KOPT-K1 (cell line): ENCODE measurements around the gene DIP2A.
A peak's percentile ranks its signal among the peaks of the same experiment; 100 is the strongest.

Source experiments
- H3K27ac ChIP-seq: fragments of 200-600 bp; sonication (generic); 2 replicates; pipeline ENCODE4 v1.5.1; 2016; ENCODE audit warnings: antibody characterized with exemption, mild to moderate bottlenecking, low read depth, low read length; ENCODE audit not compliant: poor library complexity, severe bottlenecking
- H3K36me3 ChIP-seq: fragments of 200-600 bp; sonication (generic); 2 replicates; pipeline ENCODE4 v1.5.1; 2017; ENCODE audit warnings: antibody characterized with exemption, mild to moderate bottlenecking, low read length, moderate library complexity; ENCODE audit not compliant: insufficient read depth
- H3K9me3 ChIP-seq: fragments of 200-600 bp; sonication (generic); 2 replicates; pipeline ENCODE4 v1.5.1; 2017; ENCODE audit warnings: antibody characterized with exemption, low read length, mild to moderate bottlenecking; ENCODE audit not compliant: insufficient read depth, poor library complexity, severe bottlenecking

DIP2A gene, protein sequence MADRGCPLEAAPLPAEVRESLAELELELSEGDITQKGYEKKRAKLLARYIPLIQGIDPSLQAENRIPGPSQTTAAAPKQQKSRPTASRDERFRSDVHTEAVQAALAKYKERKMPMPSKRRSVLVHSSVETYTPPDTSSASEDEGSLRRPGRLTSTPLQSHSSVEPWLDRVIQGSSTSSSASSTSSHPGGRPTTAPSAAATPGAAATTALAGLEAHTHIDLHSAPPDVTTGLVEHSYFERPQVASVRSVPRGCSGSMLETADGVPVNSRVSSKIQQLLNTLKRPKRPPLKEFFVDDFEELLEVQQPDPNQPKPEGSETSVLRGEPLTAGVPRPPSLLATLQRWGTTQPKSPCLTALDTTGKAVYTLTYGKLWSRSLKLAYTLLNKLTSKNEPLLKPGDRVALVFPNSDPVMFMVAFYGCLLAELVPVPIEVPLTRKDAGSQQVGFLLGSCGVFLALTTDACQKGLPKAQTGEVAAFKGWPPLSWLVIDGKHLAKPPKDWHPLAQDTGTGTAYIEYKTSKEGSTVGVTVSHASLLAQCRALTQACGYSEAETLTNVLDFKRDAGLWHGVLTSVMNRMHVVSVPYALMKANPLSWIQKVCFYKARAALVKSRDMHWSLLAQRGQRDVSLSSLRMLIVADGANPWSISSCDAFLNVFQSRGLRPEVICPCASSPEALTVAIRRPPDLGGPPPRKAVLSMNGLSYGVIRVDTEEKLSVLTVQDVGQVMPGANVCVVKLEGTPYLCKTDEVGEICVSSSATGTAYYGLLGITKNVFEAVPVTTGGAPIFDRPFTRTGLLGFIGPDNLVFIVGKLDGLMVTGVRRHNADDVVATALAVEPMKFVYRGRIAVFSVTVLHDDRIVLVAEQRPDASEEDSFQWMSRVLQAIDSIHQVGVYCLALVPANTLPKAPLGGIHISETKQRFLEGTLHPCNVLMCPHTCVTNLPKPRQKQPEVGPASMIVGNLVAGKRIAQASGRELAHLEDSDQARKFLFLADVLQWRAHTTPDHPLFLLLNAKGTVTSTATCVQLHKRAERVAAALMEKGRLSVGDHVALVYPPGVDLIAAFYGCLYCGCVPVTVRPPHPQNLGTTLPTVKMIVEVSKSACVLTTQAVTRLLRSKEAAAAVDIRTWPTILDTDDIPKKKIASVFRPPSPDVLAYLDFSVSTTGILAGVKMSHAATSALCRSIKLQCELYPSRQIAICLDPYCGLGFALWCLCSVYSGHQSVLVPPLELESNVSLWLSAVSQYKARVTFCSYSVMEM (N-terminal part only)

DNA sequence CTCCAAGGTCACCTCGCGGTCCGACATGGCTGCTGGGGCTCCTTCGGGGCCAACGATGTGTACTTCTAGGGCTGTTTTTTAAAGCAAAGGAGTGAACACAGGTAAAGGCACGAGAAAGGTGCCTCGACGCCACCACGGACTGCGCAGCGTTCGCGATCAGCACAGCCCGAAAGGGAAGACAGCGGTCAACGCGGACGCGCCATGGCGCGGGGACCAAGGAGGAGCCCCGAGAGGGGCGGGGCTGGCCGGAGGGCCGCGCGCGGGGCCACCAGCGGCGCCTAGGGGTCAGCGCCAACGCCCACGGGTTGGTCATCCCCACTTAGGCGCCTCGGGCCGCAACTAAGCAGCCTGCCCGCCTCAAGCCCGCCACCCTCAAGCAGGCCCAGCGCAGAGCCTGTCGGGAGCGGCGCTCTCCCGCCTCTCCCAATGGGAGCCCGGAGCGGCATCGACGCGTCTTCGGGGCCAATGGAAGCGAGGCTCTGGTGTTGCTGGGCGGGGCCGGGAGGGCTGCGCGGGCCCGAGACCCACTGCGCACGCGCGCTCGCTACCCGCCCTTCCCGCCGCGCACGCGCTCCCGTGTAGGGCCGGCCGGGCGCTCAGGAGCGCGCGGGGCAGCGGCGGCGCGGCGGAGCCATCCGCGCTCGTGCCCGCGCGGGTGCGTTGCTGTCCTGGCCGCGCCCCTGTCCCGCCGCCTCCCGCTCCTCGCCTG lies at the start of gene DIP2A:
Gene DIP2A, plus strand, starts transcription at position 577 of the 709 bp plus-strand sequence. CDS start 241 bp downstream, outside the sequence.
- peak within 1 kb of the TSS; percentile 94 for H3K27ac ChIP-seq
- H3K9me3 ChIP-seq, result no peaks in the 10 kb centered on the region

DNA sequence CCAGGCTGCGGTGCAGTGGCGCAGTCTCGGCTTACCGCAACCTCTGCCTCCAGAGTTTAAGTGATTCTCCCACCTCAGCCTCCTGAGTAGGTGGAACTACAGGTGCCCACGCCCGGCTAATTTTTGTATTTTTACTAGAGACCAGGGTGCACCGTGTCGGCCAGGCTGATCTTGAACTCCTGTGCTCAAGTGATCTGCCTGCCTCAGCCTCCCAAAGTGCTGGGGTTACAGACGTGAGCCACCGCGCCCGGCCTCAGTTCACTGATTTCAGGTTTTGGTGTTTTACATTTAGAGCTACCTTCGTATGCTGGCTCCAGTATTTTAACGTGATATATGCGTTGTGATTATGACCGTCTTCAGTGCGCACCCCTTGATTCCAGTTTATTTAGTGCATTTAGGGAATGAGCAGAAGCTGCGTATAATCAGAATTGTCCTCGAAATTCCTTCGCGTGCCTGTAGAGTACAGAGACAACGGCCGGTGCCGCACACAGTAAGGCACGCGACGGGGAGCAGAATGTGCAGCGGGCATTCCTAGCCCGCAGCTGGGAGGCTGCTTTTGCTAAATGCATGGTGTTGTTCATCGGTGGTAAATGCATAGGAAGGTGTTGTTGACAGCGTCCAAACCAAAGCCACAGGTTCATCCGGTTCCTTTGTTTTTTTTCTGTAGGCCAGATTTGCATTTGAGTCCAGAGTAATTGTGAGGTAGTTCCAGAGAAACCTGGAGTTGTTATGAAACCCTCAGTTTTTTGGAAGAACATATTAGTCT lies 48.9 kb upstream of the DIP2A start:
- Histone ChIP-seq H3K27ac (no peak overlapping the region), H3K36me3 (peaks cover 61% of the 10 kb centered on the region; the same call in 1 of the 2 replicates), H3K9me3 (no peaks in the 10 kb centered on the region)

More for the DNA sequence above, at the start of gene DIP2A:
- peaks cover 42% of the 10 kb centered on the region for H3K36me3 ChIP-seq

- H3K9me3 ChIP-seq, result no peaks in the 10 kb centered on the region
- H3K36me3 ChIP-seq, result peaks cover 67% of the 10 kb centered on the region; the same call in 1 of the 2 replicates
- no peak overlapping the region for H3K27ac ChIP-seq
Observed at GRCh38 chr21:46410516-46410915, 48.2 kb upstream of the DIP2A start.

- no peak overlapping the region for H3K27ac ChIP-seq
- peaks cover 74% of the 10 kb centered on the region; the same call in 1 of the 2 replicates for H3K36me3 ChIP-seq
- no peaks in the 10 kb centered on the region for H3K9me3 ChIP-seq
Observed at GRCh38 chr21:46411236-46411635, 47.5 kb upstream of the DIP2A start.

DNA sequence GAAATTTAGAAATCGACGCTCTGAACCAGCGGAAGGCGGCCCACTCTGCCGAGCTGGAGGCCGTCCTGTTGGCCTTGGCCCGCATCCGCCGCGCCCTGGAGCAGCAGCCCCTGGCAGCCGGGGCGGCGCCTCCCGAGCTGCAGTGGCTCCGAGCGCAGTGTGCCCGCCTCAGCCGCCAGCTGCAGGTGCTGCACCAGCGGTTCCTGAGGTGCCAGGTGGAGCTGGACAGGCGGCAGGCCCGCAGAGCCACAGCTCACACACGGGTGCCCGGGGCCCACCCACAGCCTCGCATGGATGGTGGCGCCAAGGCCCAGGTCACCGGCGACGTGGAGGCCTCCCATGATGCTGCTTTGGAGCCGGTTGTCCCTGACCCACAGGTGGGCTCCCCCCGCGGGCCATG lies 47.0 kb upstream of the DIP2A start:
- Histone ChIP-seq H3K9me3 (no peaks in the 10 kb centered on the region), H3K36me3 (peaks cover 74% of the 10 kb centered on the region; the same call in 1 of the 2 replicates), H3K27ac (no peak overlapping the region)

- Histone ChIP-seq H3K27ac (no peak overlapping the region), H3K36me3 (peaks cover 75% of the 10 kb centered on the region), H3K9me3 (no peaks in the 10 kb centered on the region)
Observed at GRCh38 chr21:46412521-46413364, 45.9 kb upstream of the DIP2A start.

- peaks cover 74% of the 10 kb centered on the region for H3K36me3 ChIP-seq
- no peak overlapping the region for H3K27ac ChIP-seq
- H3K9me3 ChIP-seq, result no peaks in the 10 kb centered on the region
Observed at GRCh38 chr21:46413365-46413696, 45.4 kb upstream of the DIP2A start.

- Histone ChIP-seq H3K27ac (no peak overlapping the region), H3K9me3 (no peaks in the 10 kb centered on the region), H3K36me3 (peaks cover 74% of the 10 kb centered on the region)
Observed at GRCh38 chr21:46414965-46415275, 43.8 kb upstream of the DIP2A start.

GRCh38 chr21:46416551-46416950 lies 42.1 kb upstream of the DIP2A start:
- Histone ChIP-seq H3K27ac (no peak overlapping the region), H3K36me3 (peaks cover 71% of the 10 kb centered on the region), H3K9me3 (no peaks in the 10 kb centered on the region)

DNA sequence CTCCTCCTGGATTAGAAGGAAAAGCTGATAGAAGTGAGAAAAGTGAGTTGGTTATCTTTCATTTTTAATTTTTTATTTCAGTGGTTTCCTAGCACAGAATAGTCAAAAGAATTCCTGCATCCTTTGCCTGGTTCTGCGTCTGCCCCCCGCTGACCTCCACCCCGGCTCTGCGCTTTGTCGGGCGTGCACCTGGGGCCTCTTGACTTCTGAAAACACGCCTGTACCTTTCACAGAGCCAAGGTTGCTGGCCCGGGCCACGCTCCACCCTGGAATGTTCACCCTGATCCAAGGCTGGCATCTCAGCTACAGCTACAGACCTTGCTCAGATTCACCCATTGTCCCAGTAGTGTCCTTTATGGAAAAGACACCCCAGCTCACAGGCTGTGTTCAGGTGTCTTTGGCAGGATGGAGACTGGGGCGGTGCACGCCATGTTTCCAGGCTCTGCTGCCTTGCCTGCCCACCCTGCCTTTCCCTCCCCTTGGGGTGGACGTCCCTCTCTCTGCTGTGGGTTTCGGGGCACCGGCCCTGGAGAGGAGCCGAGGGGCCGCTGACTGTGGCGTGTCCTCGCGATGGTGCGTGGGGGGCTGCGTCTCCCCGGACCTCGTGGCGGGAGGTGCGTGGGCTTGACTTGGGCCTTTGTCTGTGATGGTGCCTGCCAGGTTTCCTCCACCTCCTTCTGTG lies 40.3 kb upstream of the DIP2A start:
- peaks cover 72% of the 10 kb centered on the region for H3K36me3 ChIP-seq
- H3K27ac ChIP-seq, result no peak overlapping the region

DNA sequence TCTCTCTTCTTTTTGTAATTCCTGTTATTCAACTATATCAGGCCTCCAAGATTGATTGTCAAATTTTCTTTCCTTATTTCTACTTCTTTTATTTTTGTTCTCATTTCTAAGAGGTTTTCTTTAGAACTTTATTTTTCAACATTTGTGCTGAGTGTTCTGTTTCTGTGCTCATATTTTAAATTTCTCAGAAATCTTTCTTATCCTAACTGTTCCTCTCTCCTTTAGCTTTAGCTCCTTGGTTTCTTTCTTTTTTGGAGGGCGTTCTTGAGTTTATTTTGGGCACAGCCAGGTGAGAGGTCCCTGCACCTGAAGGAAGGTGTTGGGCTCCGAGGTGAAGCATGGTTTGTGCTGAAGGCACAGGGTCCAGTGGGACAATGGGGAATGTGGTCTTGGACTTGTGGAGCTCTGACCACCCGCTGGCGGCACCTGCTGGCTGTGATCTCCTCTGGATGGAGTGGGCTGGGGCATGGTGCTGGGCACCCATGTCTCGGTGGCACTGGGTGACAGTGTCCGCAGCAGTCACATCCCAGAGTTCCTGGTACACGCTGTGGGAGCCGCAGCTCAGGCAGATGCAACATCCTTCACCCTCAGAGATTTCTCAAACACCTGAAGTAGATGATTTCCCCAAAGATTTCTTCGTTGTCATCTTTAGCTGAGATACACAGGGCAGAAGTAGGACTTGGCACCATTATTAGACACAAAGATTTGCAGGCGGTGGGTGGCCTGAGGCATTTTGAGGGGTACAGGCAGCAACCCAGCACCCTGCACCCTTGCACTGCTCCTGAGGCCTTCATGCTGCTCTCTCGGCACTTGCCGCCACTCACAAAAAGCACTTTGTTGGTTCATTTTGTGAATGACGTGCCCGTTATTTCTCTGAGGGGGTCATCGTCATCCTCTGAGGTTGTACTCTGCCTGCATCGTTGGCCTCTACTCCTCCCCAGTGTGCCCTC lies 38.2 kb upstream of the DIP2A start:
- H3K27ac ChIP-seq, result no peak overlapping the region
- peaks cover 62% of the 10 kb centered on the region for H3K36me3 ChIP-seq
- H3K9me3 ChIP-seq, result no peaks in the 10 kb centered on the region

More for the DNA sequence above, 40.3 kb upstream of the DIP2A start:
- H3K9me3 ChIP-seq, result no peaks in the 10 kb centered on the region

DNA sequence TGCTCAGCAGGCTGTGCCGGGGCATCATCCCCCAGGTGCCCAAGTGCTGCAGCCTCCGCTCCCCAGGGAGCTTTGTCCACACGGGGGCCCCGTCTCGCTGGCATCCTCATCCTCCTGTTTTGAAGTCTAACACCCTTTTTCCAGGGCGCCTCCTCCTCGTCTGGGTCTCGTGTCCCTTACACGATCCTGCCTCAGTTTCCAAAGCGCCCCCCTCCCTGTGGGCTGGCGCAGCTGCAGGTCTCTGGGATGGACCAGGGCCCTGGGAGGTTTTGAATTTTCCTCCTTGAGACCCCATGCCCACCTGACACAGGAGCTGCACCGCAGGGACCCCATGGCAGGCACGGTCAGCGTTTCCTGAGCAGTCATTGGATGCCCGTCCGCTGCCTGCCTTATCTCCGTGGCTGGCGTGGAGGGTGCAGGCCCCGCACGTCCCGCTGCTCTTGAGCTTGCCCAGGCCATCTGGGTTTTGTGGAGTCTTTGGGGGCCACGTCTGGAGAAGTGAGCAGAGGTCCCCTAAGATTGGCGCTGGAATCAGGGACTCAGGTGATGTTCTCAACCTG lies 37.4 kb upstream of the DIP2A start:
- H3K9me3 ChIP-seq, result no peaks in the 10 kb centered on the region
- peaks cover 54% of the 10 kb centered on the region for H3K36me3 ChIP-seq
- H3K27ac ChIP-seq, result no peak overlapping the region
